Activated CD4-positive, alpha-beta memory T cell treated with anti-CD3 and anti-CD28 coated beads for 36 hours (primary cell): Measurements from ENCODE around the gene CT45A10. TPM values are rescaled to one million over a fixed set of nuclear protein-coding genes. Genes with fewer than 3 reads are reported as not detected.
"Not testable (repeated sequence)": the region's sequence is repeated elsewhere in the genome, so short reads cannot be mapped to it uniquely, and the experiment has no call there.

Experiments used
- CTCF ChIA-PET: fragments of 350-600 bp; sonication (Branson Sonifier 250); formaldehyde crosslinking; loops from one replicate; lab custom pipeline; 2021; ENCODE audit warnings: antibody characterized with exemption, inconsistent platforms; lab: Charles Lee
- POLR2A ChIA-PET: fragments of 350-600 bp; sonication (Branson Sonifier 250); formaldehyde crosslinking; loops from one replicate; lab custom pipeline; 2021; ENCODE audit warnings: antibody characterized with exemption; lab: Charles Lee
- DNase-seq: peaks from one replicate; pipeline ENCODE4 v3.0.0-alpha.2; 2020
- H3K27ac Mint-ChIP-seq: one replicate; pipeline ENCODE4 v1.8.0; 2021; ENCODE audit warnings: mixed read lengths
- H3K27me3 Mint-ChIP-seq: one replicate; pipeline ENCODE4 v1.8.0; 2021; ENCODE audit warnings: mixed read lengths
- H3K36me3 Mint-ChIP-seq: one replicate; pipeline ENCODE4 v1.8.0; 2021; ENCODE audit warnings: mixed read lengths
- H3K4me1 Mint-ChIP-seq: one replicate; pipeline ENCODE4 v1.8.0; 2021; ENCODE audit warnings: low read depth, mixed read lengths
- H3K4me3 Mint-ChIP-seq: one replicate; pipeline ENCODE4 v1.8.0; 2021; ENCODE audit warnings: mild to moderate bottlenecking, mixed read lengths
- H3K9me3 Mint-ChIP-seq: one replicate; pipeline ENCODE4 v1.8.0; 2021; ENCODE audit warnings: mixed read lengths
- intact Hi-C: fragments of 100-400 bp; cut with micrococcal nuclease; formaldehyde crosslinking; loops from one replicate; pipeline ENCODE4 v1.15.1; 2023
- total RNA-seq, 2 experiments: library from RNA; stranded (reverse); gene quantifications; one replicate each; pipeline ENCODE4 v1.2.3, GENCODE V29; 2021

CT45A10 gene
- total RNA-seq, 2 experiments from 2014 or later = not detected

DNA sequence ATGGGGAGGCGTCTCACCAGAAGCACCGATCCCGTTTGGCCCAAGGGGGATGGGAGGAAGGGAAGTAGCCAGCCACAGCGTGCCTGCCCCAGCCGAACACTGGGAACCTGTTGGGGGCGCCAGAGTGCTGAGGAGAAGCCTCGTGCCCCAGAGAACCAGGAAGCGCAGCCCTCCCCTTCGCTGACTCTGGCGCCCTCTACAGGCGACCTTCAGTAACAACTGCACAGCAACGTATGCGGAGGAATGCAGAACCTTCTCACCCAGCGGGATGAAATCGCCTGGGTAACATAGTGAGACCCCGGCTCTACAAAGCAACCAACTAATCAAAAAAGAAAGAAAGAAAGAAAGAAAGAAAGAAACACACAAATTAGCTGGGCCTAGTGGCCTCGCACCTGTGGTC lies 21.5 kb downstream of the CT45A10 start, which contains the start of gene CT45A9:
CT45A9 (minus strand) TSS at position 101 of the 400 bp plus-strand sequence. CDS start 3,751 bp downstream, outside the sequence.
- H3K9me3 Mint-ChIP-seq, intact Hi-C loops, CTCF ChIA-PET, H3K4me3 Mint-ChIP-seq, H3K27ac Mint-ChIP-seq, H3K4me1 Mint-ChIP-seq, DNase-seq, H3K36me3 Mint-ChIP-seq, H3K27me3 Mint-ChIP-seq, POLR2A ChIA-PET: not testable (repeated sequence)

DNA sequence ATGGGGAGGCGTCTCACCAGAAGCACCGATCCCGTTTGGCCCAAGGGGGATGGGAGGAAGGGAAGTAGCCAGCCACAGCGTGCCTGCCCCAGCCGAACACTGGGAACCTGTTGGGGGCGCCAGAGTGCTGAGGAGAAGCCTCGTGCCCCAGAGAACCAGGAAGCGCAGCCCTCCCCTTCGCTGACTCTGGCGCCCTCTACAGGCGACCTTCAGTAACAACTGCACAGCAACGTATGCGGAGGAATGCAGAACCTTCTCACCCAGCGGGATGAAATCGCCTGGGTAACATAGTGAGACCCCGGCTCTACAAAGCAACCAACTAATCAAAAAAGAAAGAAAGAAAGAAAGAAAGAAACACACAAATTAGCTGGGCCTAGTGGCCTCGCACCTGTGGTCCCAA lies 38.8 kb downstream of the CT45A10 start, which contains the start of gene CT45A8:
CT45A8 (minus strand) TSS at position 101 of the 400 bp plus-strand sequence. CDS start 3,755 bp downstream, outside the sequence.
- H3K4me3 Mint-ChIP-seq = not testable (repeated sequence)

DNA sequence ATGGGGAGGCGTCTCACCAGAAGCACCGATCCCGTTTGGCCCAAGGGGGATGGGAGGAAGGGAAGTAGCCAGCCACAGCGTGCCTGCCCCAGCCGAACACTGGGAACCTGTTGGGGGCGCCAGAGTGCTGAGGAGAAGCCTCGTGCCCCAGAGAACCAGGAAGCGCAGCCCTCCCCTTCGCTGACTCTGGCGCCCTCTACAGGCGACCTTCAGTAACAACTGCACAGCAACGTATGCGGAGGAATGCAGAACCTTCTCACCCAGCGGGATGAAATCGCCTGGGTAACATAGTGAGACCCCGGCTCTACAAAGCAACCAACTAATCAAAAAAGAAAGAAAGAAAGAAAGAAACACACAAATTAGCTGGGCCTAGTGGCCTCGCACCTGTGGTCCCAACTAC lies 56.1 kb downstream of the CT45A10 start, which contains the start of gene CT45A7:
CT45A7 (minus strand) TSS at position 101 of the 400 bp plus-strand sequence. CDS start 3,747 bp downstream, outside the sequence.
- H3K4me3 Mint-ChIP-seq, DNase-seq, H3K27ac Mint-ChIP-seq, H3K27me3 Mint-ChIP-seq, intact Hi-C loops, CTCF ChIA-PET, H3K36me3 Mint-ChIP-seq, POLR2A ChIA-PET, H3K9me3 Mint-ChIP-seq, H3K4me1 Mint-ChIP-seq: not testable (repeated sequence)

More for the DNA sequence above, 38.8 kb downstream of the CT45A10 start, which contains the start of gene CT45A8:
- POLR2A ChIA-PET, H3K4me1 Mint-ChIP-seq, intact Hi-C loops, H3K27ac Mint-ChIP-seq, H3K9me3 Mint-ChIP-seq, H3K27me3 Mint-ChIP-seq, DNase-seq, CTCF ChIA-PET, H3K36me3 Mint-ChIP-seq: not testable (repeated sequence)

Other genes with a start within 250 kb of the CT45A10 start
- not detected for gene CT45A1, start 179.8 kb downstream of the CT45A10 start, total RNA-seq
- not detected for gene CT45A3, start 125.3 kb downstream of the CT45A10 start, total RNA-seq
- not detected for gene CT45A5, start 107.9 kb downstream of the CT45A10 start, total RNA-seq
- gene CT45A6, start 90.7 kb downstream of the CT45A10 start, total RNA-seq = not detected
- not detected for gene CT45A2, start 73.4 kb downstream of the CT45A10 start, total RNA-seq
- not detected for gene CT45A7, start 56.2 kb downstream of the CT45A10 start, total RNA-seq
- gene CT45A8, start 38.9 kb downstream of the CT45A10 start, total RNA-seq = not detected
- not detected for gene CT45A9, start 21.6 kb downstream of the CT45A10 start, total RNA-seq
- gene SAGE1, start 272 bp upstream of the CT45A10 start, total RNA-seq = not detected
- gene MMGT1, start 80.5 kb upstream of the CT45A10 start, total RNA-seq = 10 to 100 TPM; 20.6 to 21.4 TPM
- gene SLC9A6, start 92.0 kb upstream of the CT45A10 start, total RNA-seq = 10 to 100 TPM; 14.3 to 14.5 TPM